HepG2 (cell line): ENCODE data around the gene NOVA2. TPM values are rescaled to one million over a fixed set of nuclear protein-coding genes. Genes with fewer than 3 reads are reported as not detected.
A peak's percentile ranks its signal among the peaks of the same experiment; 100 is the strongest.

ENCODE experiments used
- EZH2 ChIP-seq: conservative IDR thresholded peaks from 2 replicates; pipeline ENCODE4 v1.6.1; 2012; ENCODE audit warnings: mild to moderate bottlenecking, low read depth, low read length, moderate library complexity
- GLI4 ChIP-seq: sonication (generic); formaldehyde crosslinking; IDR thresholded peaks from 2 replicates; pipeline ENCODE4 v1.5.1; 2020; ENCODE audit warnings: missing genetic modification reagents, mild to moderate bottlenecking, moderate library complexity, borderline replicate concordance
- LRRFIP1 ChIP-seq: sonication (generic); formaldehyde crosslinking; conservative IDR thresholded peaks from 2 replicates; pipeline ENCODE4 v1.4.0; 2020; ENCODE audit warnings: missing genetic modification reagents
- NFE2L1 ChIP-seq: sonication (generic); formaldehyde crosslinking; IDR thresholded peaks from 2 replicates; pipeline ENCODE4 v1.4.0; 2020; ENCODE audit warnings: missing genetic modification reagents, mild to moderate bottlenecking, borderline replicate concordance
- NFKBIZ ChIP-seq: IDR thresholded peaks from 2 replicates; pipeline ENCODE4 v1.6.1; 2018; ENCODE audit warnings: missing genetic modification reagents, missing compliant biosample characterization
- POLR2AphosphoS5 ChIP-seq: IDR thresholded peaks from 2 replicates; pipeline ENCODE4 v1.6.1; 2012; ENCODE audit warnings: low read depth, low read length
- RXRA ChIP-seq: sonication (generic); formaldehyde crosslinking; IDR thresholded peaks from 2 replicates; pipeline ENCODE4 v1.5.1; 2020; ENCODE audit warnings: missing genetic modification reagents
- SPEN ChIP-seq: sonication (generic); formaldehyde crosslinking; IDR thresholded peaks from 2 replicates; pipeline ENCODE4 v1.5.1; 2020; ENCODE audit warnings: low read depth, mild to moderate bottlenecking, missing genetic modification reagents
- YEATS4 ChIP-seq: sonication (generic); formaldehyde crosslinking; IDR thresholded peaks from 2 replicates; pipeline ENCODE4 v1.4.0; 2020; ENCODE audit warnings: missing genetic modification reagents, borderline replicate concordance
- ZFY ChIP-seq: sonication (generic); formaldehyde crosslinking; IDR thresholded peaks from 2 replicates; pipeline ENCODE4 v1.4.0; 2020; ENCODE audit warnings: missing genetic modification reagents
- ZNF350 ChIP-seq: sonication (generic); formaldehyde crosslinking; IDR thresholded peaks from 2 replicates; pipeline ENCODE4 v1.4.0; 2020; ENCODE audit warnings: mild to moderate bottlenecking, low read depth, missing genetic modification reagents, borderline replicate concordance
- ZNF451 ChIP-seq: sonication (generic); formaldehyde crosslinking; IDR thresholded peaks from 2 replicates; pipeline ENCODE4 v1.5.0; 2020; ENCODE audit warnings: mild to moderate bottlenecking, missing genetic modification reagents
- ZNF549 ChIP-seq: sonication (generic); formaldehyde crosslinking; IDR thresholded peaks from 2 replicates; pipeline ENCODE4 v1.5.0; 2020; ENCODE audit warnings: missing genetic modification reagents
- ZNF580 ChIP-seq: IDR thresholded peaks from 2 replicates; pipeline ENCODE4 v1.6.1; 2016; ENCODE audit warnings: low read depth, borderline replicate concordance
- polyA plus RNA-seq, 8 experiments: library from polyadenylated mRNA; depleted of rRNA in 3 of 8; stranded (reverse) in 7 of 8; unstranded in 1 of 8; fragments of >200 nt; fragmentation: Illumina TruSeq in 4 of 8; extraction: Trizol in 4 of 8; gene quantifications; 2 replicates each; pipeline versions ENCODE4 v1.2.1 to v1.2.3, GENCODE V29; 2011 to 2016; ENCODE audit warnings: low read depth in 4 of 8, missing spikeins in 1 of 8, mixed read lengths in 1 of 8; ENCODE audit not compliant: insufficient read depth in 1 of 8
- total RNA-seq, 5 experiments: library from RNA; depleted of rRNA; stranded (reverse); fragments of >200 nt; fragmentation: Illumina TruSeq; extraction: Trizol; gene quantifications; 2 replicates each; pipeline ENCODE4 v1.2.3, GENCODE V29; 2016; ENCODE audit warnings: low read depth in 1 of 5
- TF ChIP-seq, protein P1 (sequence below): sonication (generic); formaldehyde crosslinking; IDR thresholded peaks from 2 replicates; pipeline ENCODE4 v1.8.1; 2023; ENCODE audit warnings: mild to moderate bottlenecking, moderate library complexity, missing genetic modification reagents
- TF ChIP-seq, protein P2 (sequence below): sonication (generic); formaldehyde crosslinking; IDR thresholded peaks from 2 replicates; pipeline ENCODE4 v1.9.0; 2022; ENCODE audit warnings: missing genetic modification reagents, mild to moderate bottlenecking, borderline replicate concordance
- TF ChIP-seq, protein P3 (sequence below): sonication (generic); formaldehyde crosslinking; IDR thresholded peaks from 2 replicates; pipeline ENCODE4 v1.4.0; 2020; ENCODE audit warnings: mild to moderate bottlenecking, missing genetic modification reagents, borderline replicate concordance

The NOVA2 gene
- total and polyA plus RNA-seq, 2 of the 13 experiments (the other 11 are each of a cell fraction or from before 2014, with no cell fraction given): not detected

DNA sequence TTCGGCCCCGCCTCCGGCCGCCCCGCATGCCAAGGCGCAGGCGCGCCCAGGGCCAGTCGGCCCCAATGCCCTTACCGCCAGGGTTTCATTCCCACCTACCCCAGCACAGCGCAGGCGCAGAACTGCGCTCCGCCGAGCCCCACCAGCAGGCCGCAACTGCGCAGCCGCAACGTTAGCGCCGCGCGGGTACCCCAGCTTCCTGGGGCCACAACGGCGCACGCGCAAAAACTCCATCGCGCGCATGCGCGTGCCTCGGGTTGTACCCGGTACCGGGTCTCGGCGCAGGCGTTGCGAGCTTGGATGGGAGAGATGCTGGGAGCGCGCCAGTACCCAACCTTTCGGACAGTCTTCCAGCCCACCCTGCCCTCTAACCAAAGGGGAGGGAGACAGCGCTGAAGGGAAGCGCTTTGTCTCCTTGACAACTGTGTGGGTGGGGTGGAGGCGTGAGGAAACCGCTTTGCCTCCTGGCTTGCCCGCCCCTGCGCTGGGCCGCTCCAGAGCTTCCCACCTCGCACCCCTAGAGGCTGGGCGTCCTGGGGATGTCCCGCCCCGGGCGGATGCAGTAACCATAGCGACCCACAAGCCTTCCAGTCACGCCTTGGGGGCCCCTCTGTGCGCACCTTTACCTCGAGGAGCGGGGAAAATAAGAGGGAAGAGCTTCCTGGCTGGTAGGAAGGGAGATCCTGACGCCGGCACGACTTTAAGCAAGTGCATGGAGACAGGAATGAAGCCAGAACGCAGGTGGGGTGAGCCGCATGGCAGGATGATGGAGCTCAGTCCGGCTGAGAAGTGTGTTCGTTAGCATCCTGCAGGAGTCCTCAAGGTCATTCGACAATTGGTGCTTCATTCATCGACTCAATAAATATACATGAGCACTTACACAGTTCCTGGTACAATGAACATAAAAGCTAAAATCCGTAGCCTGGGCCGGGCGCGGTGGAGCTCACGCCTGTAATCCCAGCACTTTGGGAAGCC lies 70.7 kb downstream of the NOVA2 start (continued):
- TF ChIP-seq, protein P1, sequence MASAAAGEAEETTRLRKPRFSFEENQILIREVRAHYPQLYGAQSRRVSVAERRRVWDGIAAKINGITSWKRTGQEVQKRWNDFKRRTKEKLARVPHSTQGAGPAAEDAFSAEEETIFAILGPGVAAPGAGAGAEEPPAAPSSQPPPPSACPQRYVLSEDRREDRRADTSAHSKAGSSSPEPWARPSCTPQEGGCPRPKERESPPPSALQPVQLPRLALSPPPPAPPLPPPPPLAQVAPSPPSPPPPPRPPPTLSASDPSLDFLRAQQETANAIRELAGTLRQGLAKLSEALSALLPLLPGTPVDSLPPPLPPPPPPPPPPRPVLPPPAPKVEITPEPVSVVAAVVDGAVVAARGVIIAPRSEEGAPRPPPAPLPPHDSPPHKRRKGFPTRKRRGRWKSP (CRISPR knock-in tag): peak; percentile 100
- TF ChIP-seq NFE2L1 (CRISPR knock-in tag): no peak
- no peak for TF ChIP-seq LRRFIP1 (CRISPR knock-in tag)
- TF ChIP-seq, protein P2, sequence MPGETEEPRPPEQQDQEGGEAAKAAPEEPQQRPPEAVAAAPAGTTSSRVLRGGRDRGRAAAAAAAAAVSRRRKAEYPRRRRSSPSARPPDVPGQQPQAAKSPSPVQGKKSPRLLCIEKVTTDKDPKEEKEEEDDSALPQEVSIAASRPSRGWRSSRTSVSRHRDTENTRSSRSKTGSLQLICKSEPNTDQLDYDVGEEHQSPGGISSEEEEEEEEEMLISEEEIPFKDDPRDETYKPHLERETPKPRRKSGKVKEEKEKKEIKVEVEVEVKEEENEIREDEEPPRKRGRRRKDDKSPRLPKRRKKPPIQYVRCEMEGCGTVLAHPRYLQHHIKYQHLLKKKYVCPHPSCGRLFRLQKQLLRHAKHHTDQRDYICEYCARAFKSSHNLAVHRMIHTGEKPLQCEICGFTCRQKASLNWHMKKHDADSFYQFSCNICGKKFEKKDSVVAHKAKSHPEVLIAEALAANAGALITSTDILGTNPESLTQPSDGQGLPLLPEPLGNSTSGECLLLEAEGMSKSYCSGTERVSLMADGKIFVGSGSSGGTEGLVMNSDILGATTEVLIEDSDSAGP (CRISPR knock-in tag): peak; percentile 75
- no peak for TF ChIP-seq ZNF451 (CRISPR knock-in tag)
- peak; percentile 57 for TF ChIP-seq ZNF350
- peak; percentile 60 for TF ChIP-seq SPEN (CRISPR knock-in tag)
- peak; percentile 70 for TF ChIP-seq POLR2AphosphoS5
- TF ChIP-seq RXRA (CRISPR knock-in tag): 0 out of 2 replicates have a peak, but pooled peaks have one; percentile 29
- TF ChIP-seq YEATS4: peak; percentile 46; the same call in 1 of the 2 replicates
- peak; percentile 70; the same call in 1 of the 2 replicates for TF ChIP-seq ZFY (CRISPR knock-in tag)
- TF ChIP-seq ZNF549 (CRISPR knock-in tag): no peak
- no peak for TF ChIP-seq EZH2
- TF ChIP-seq, protein P3, sequence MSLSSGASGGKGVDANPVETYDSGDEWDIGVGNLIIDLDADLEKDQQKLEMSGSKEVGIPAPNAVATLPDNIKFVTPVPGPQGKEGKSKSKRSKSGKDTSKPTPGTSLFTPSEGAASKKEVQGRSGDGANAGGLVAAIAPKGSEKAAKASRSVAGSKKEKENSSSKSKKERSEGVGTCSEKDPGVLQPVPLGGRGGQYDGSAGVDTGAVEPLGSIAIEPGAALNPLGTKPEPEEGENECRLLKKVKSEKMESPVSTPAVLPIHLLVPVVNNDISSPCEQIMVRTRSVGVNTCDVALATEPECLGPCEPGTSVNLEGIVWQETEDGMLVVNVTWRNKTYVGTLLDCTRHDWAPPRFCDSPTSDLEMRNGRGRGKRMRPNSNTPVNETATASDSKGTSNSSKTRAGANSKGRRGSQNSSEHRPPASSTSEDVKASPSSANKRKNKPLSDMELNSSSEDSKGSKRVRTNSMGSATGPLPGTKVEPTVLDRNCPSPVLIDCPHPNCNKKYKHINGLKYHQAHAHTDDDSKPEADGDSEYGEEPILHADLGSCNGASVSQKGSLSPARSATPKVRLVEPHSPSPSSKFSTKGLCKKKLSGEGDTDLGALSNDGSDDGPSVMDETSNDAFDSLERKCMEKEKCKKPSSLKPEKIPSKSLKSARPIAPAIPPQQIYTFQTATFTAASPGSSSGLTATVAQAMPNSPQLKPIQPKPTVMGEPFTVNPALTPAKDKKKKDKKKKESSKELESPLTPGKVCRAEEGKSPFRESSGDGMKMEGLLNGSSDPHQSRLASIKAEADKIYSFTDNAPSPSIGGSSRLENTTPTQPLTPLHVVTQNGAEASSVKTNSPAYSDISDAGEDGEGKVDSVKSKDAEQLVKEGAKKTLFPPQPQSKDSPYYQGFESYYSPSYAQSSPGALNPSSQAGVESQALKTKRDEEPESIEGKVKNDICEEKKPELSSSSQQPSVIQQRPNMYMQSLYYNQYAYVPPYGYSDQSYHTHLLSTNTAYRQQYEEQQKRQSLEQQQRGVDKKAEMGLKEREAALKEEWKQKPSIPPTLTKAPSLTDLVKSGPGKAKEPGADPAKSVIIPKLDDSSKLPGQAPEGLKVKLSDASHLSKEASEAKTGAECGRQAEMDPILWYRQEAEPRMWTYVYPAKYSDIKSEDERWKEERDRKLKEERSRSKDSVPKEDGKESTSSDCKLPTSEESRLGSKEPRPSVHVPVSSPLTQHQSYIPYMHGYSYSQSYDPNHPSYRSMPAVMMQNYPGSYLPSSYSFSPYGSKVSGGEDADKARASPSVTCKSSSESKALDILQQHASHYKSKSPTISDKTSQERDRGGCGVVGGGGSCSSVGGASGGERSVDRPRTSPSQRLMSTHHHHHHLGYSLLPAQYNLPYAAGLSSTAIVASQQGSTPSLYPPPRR (CRISPR knock-in tag): no peak
- TF ChIP-seq NFKBIZ (CRISPR knock-in tag): 0 out of 2 replicates have a peak, but pooled peaks have one; percentile 28
- peak; percentile 50; the same call in 1 of the 2 replicates for TF ChIP-seq ZNF580 (CRISPR knock-in tag)
- peak; percentile 71; the same call in 1 of the 2 replicates for TF ChIP-seq GLI4 (CRISPR knock-in tag)
